KOPT-K1 (cell line): Measurements from ENCODE around the gene ASTN1.
"Not testable (repeated sequence)": the region's sequence is repeated elsewhere in the genome, so short reads cannot be mapped to it uniquely, and the experiment has no call there.

ENCODE experiments used
- H3K27ac ChIP-seq: fragments of 200-600 bp; sonication (generic); 2 replicates; pipeline ENCODE4 v1.5.1; 2016; ENCODE audit warnings: antibody characterized with exemption, mild to moderate bottlenecking, low read depth, low read length; ENCODE audit not compliant: poor library complexity, severe bottlenecking
- H3K36me3 ChIP-seq: fragments of 200-600 bp; sonication (generic); 2 replicates; pipeline ENCODE4 v1.5.1; 2017; ENCODE audit warnings: antibody characterized with exemption, mild to moderate bottlenecking, low read length, moderate library complexity; ENCODE audit not compliant: insufficient read depth
- H3K9me3 ChIP-seq: fragments of 200-600 bp; sonication (generic); 2 replicates; pipeline ENCODE4 v1.5.1; 2017; ENCODE audit warnings: antibody characterized with exemption, low read length, mild to moderate bottlenecking; ENCODE audit not compliant: insufficient read depth, poor library complexity, severe bottlenecking

ASTN1 gene

GRCh38 chr1:177103005-177103852 is 61.3 kb downstream of the ASTN1 start:
- no peaks in the 10 kb centered on the region for H3K9me3 ChIP-seq
- H3K36me3 ChIP-seq = no peaks in the 10 kb centered on the region
- H3K27ac ChIP-seq = no peak overlapping the region

- Histone ChIP-seq H3K9me3 (no peaks in the 10 kb centered on the region), H3K27ac (no peak overlapping the region), H3K36me3 (no peaks in the 10 kb centered on the region)
Observed at GRCh38 chr1:177092001-177092400, 72.5 kb downstream of the ASTN1 start.

- H3K9me3 ChIP-seq = no peaks in the 10 kb centered on the region
- H3K27ac ChIP-seq = no peak overlapping the region
- no peaks in the 10 kb centered on the region for H3K36me3 ChIP-seq
Observed at GRCh38 chr1:177091040-177091439, 73.5 kb downstream of the ASTN1 start.

- H3K27ac ChIP-seq = no peak overlapping the region
- H3K9me3 ChIP-seq = no peaks in the 10 kb centered on the region
- no peaks in the 10 kb centered on the region for H3K36me3 ChIP-seq
Observed at GRCh38 chr1:177088966-177089365, 75.5 kb downstream of the ASTN1 start.

GRCh38 chr1:177082855-177083693 is 81.4 kb downstream of the ASTN1 start:
- H3K36me3 ChIP-seq = no peaks in the 10 kb centered on the region

GRCh38 chr1:177080564-177080963 is 83.9 kb downstream of the ASTN1 start:
- Histone ChIP-seq H3K36me3 (no peaks in the 10 kb centered on the region), H3K9me3 (no peaks in the 10 kb centered on the region), H3K27ac (no peak overlapping the region)

More at GRCh38 chr1:177082855-177083693, 81.4 kb downstream of the ASTN1 start:
- Histone ChIP-seq H3K9me3 (no peaks in the 10 kb centered on the region), H3K27ac (no peak overlapping the region)

GRCh38 chr1:177077734-177078499 is 86.6 kb downstream of the ASTN1 start:
- Histone ChIP-seq H3K9me3 (no peaks in the 10 kb centered on the region), H3K36me3 (no peaks in the 10 kb centered on the region), H3K27ac (no peak overlapping the region)

- Histone ChIP-seq H3K9me3 (no peaks in the 10 kb centered on the region), H3K36me3 (no peaks in the 10 kb centered on the region), H3K27ac (no peak overlapping the region)
Observed at GRCh38 chr1:177077006-177077405, 87.5 kb downstream of the ASTN1 start.

GRCh38 chr1:177074811-177075210 is 89.7 kb downstream of the ASTN1 start:
- not testable (repeated sequence) for H3K36me3 ChIP-seq, H3K27ac ChIP-seq

GRCh38 chr1:177069490-177069889 is 95.0 kb downstream of the ASTN1 start:
- Histone ChIP-seq H3K36me3 (no peaks in the 10 kb centered on the region), H3K9me3 (no peaks in the 10 kb centered on the region), H3K27ac (no peak overlapping the region)

More at GRCh38 chr1:177074811-177075210, 89.7 kb downstream of the ASTN1 start:
- not testable (repeated sequence) for H3K9me3 ChIP-seq

GRCh38 chr1:177067752-177068410 is 96.6 kb downstream of the ASTN1 start:
- no peak overlapping the region for H3K27ac ChIP-seq
- no peaks in the 10 kb centered on the region for H3K9me3 ChIP-seq
- H3K36me3 ChIP-seq = no peaks in the 10 kb centered on the region

- H3K9me3 ChIP-seq = no peaks in the 10 kb centered on the region
- no peak overlapping the region for H3K27ac ChIP-seq
- H3K36me3 ChIP-seq = no peaks in the 10 kb centered on the region
Observed at GRCh38 chr1:177065430-177065829, 99.1 kb downstream of the ASTN1 start.

GRCh38 chr1:177063648-177064047 is 100.9 kb downstream of the ASTN1 start:
- Histone ChIP-seq H3K27ac (no peak overlapping the region), H3K36me3 (no peaks in the 10 kb centered on the region), H3K9me3 (no peaks in the 10 kb centered on the region)

GRCh38 chr1:177054542-177054941 is 110.0 kb downstream of the ASTN1 start:
- H3K36me3 ChIP-seq = no peaks in the 10 kb centered on the region
- no peak overlapping the region for H3K27ac ChIP-seq
- H3K9me3 ChIP-seq = no peaks in the 10 kb centered on the region
